ENCODE data around the gene JAZF1. TPM values are rescaled to one million over a fixed set of nuclear protein-coding genes. Genes with fewer than 3 reads are reported as not detected.

The JAZF1 gene
- polyA plus RNA-seq, 3 donors: 12.1 to 18.1 (median 17.2) TPM

DNA sequence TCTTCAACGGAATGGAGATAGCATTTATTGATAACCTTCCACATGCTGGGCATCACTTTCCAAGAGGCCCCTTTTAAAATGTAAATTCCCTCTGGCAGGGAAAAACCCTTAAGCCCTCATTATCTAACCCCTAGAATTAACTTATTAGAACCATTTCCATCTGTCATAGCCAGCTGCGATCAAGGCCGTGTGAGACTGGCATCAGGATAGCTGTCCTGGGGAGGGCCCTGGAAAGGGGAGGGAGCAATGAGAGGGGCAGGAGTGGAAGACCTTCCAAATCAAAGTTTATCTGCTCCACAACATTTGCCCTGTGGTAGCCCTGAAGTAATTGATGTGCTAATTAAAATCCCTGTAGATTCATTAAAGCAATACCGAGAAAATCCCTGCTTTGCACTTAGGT lies 45.0 kb upstream of the JAZF1 start:
- no peaks in the 10 kb centered on the region for H3K4me1 ChIP-seq (ENCODE audit: control insufficient read depth in 1 of 2, insufficient read depth in 2 of 2, low read length in 2 of 2)
- intact Hi-C loops (cut with micrococcal nuclease): no loop called here
- no peak overlapping the region for H3K4me3 ChIP-seq (replicated peaks in 1 of 3; ENCODE audit: low read depth in 2 of 3, low read length in 3 of 3)
- H2AFZ ChIP-seq (ENCODE audit: insufficient read depth, low read depth, low read length, poor library complexity, severe bottlenecking): no peak overlapping the region
- no CpG with 5 or more reads among the region's 4 CpGs for WGBS (ENCODE audit: insufficient coverage)
- peaks cover 6% of the 10 kb centered on the region for H3K4me1 Mint-ChIP-seq
- no peaks in the 10 kb centered on the region for H3K79me2 ChIP-seq (ENCODE audit: insufficient read depth, low read length)
- H3K9me3 Mint-ChIP-seq: peaks cover 0 to 2% (median 0%) of the 10 kb centered on the region in 7 donors
- no peaks in the 10 kb centered on the region for H3K36me3 ChIP-seq (replicated peaks in 1 of 2; ENCODE audit: control insufficient read depth in 1 of 2, insufficient read depth in 2 of 2, low read length in 2 of 2)
- no peak overlapping the region for H3K9ac ChIP-seq (ENCODE audit: insufficient read depth, low read length, poor library complexity, severe bottlenecking)
- H4K20me1 ChIP-seq (ENCODE audit: insufficient read depth, low read length): no peaks in the 10 kb centered on the region
- no peak overlapping the region for H3K27ac Mint-ChIP-seq
- H3K4me2 ChIP-seq (replicated peaks; ENCODE audit: extremely low read depth, low read length, poor library complexity, severe bottlenecking): no peak overlapping the region
- no peaks in the 10 kb centered on the region for H3K36me3 Mint-ChIP-seq
- peaks cover 0 to 3% (median 0%) of the 10 kb centered on the region in 3 donors for H3K27me3 Mint-ChIP-seq (ENCODE audit: low read depth in 3 of 3)
- no peak overlapping the region for H3K27ac ChIP-seq (ENCODE audit: low read depth in 1 of 2, low read length in 2 of 2)
- TF ChIP-seq, protein P1, sequence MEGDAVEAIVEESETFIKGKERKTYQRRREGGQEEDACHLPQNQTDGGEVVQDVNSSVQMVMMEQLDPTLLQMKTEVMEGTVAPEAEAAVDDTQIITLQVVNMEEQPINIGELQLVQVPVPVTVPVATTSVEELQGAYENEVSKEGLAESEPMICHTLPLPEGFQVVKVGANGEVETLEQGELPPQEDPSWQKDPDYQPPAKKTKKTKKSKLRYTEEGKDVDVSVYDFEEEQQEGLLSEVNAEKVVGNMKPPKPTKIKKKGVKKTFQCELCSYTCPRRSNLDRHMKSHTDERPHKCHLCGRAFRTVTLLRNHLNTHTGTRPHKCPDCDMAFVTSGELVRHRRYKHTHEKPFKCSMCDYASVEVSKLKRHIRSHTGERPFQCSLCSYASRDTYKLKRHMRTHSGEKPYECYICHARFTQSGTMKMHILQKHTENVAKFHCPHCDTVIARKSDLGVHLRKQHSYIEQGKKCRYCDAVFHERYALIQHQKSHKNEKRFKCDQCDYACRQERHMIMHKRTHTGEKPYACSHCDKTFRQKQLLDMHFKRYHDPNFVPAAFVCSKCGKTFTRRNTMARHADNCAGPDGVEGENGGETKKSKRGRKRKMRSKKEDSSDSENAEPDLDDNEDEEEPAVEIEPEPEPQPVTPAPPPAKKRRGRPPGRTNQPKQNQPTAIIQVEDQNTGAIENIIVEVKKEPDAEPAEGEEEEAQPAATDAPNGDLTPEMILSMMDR (IDR thresholded peaks at IDR 0.05): no peak
- H3K4me3 Mint-ChIP-seq: no peak overlapping the region
- H3K27me3 ChIP-seq (ENCODE audit: control insufficient read depth in 2 of 2, insufficient read depth in 2 of 2, low read length in 2 of 2): no peaks in the 10 kb centered on the region
- H3K9me3 ChIP-seq (replicated peaks in 1 of 2; ENCODE audit: control insufficient read depth in 1 of 2, insufficient read depth in 1 of 2, low read length in 2 of 2): no peaks in the 10 kb centered on the region
- no peak for DNase-seq

DNA sequence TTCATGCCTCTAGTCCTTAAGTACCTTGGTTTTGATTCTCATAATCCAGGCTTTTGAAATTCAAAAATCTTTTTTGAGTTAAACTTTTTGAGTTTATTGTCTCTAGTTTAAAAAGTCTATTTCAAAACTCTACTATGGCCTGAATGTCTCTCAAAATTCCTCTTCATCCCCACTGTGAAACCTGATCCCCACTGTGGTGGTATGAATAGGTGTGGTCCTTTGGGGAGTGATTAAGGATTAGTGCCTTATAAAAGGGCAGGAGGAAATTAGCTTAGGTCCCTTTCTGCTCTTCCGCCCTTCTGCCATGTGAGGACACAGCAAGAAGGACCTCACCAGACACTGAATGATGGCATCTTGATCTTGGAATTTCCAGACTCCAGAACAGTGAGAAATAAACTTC lies 44.1 kb upstream of the JAZF1 start:
- Histone ChIP-seq H2AFZ (ENCODE audit: insufficient read depth, low read depth, low read length, poor library complexity, severe bottlenecking) (no peak overlapping the region), H3K27me3 (ENCODE audit: control insufficient read depth in 2 of 2, insufficient read depth in 2 of 2, low read length in 2 of 2) (no peaks in the 10 kb centered on the region)

More for the DNA sequence above, 44.1 kb upstream of the JAZF1 start:
- no peak overlapping the region for H3K27ac ChIP-seq (ENCODE audit: low read depth in 1 of 2, low read length in 2 of 2)
- Mint-ChIP-seq H3K4me3 (no peak overlapping the region), H3K27me3 (ENCODE audit: low read depth in 3 of 3) (peaks cover 0 to 3% (median 0%) of the 10 kb centered on the region in 3 donors), H3K27ac (no peak overlapping the region), H3K36me3 (no peaks in the 10 kb centered on the region), H3K9me3 (peaks cover 0 to 3% (median 0%) of the 10 kb centered on the region in 7 donors), H3K4me1 (peaks cover 4% of the 10 kb centered on the region)
- H3K79me2 ChIP-seq (ENCODE audit: insufficient read depth, low read length): no peaks in the 10 kb centered on the region
- H3K9me3 ChIP-seq (replicated peaks in 1 of 2; ENCODE audit: control insufficient read depth in 1 of 2, insufficient read depth in 1 of 2, low read length in 2 of 2): no peaks in the 10 kb centered on the region
- no peak overlapping the region for H3K9ac ChIP-seq (ENCODE audit: insufficient read depth, low read length, poor library complexity, severe bottlenecking)
- no peaks in the 10 kb centered on the region for H3K36me3 ChIP-seq (replicated peaks in 1 of 2; ENCODE audit: control insufficient read depth in 1 of 2, insufficient read depth in 2 of 2, low read length in 2 of 2)
- no peak for DNase-seq
- no CpG with 5 or more reads among the region's 1 CpG for WGBS (ENCODE audit: insufficient coverage)
- H3K4me3 ChIP-seq (replicated peaks in 1 of 3; ENCODE audit: low read depth in 2 of 3, low read length in 3 of 3): no peak overlapping the region
- TF ChIP-seq, protein P1 (IDR thresholded peaks at IDR 0.05): no peak
- no peaks in the 10 kb centered on the region for H3K4me1 ChIP-seq (ENCODE audit: control insufficient read depth in 1 of 2, insufficient read depth in 2 of 2, low read length in 2 of 2)
- H3K4me2 ChIP-seq (replicated peaks; ENCODE audit: extremely low read depth, low read length, poor library complexity, severe bottlenecking): no peak overlapping the region
- H4K20me1 ChIP-seq (ENCODE audit: insufficient read depth, low read length): no peaks in the 10 kb centered on the region
- intact Hi-C loops (cut with micrococcal nuclease): no loop called here
